K562 (cell line): ENCODE measurements around the gene FLII. TPM values are rescaled to one million over a fixed set of nuclear protein-coding genes. Genes with fewer than 3 reads are reported as not detected.

Source experiments
- CHCHD3 ChIP-seq: fragments of 250-450 bp; sonication (Bioruptor Pico); IDR thresholded peaks from 2 replicates; pipeline ENCODE4 v2.1.2; 2022; ENCODE audit warnings: mild to moderate bottlenecking
- COPS2 ChIP-seq: fragments of 450-650 bp; conservative IDR thresholded peaks from 2 replicates; pipeline ENCODE4 v1.6.1; 2016; ENCODE audit warnings: mild to moderate bottlenecking, moderate library complexity
- CTBP1 ChIP-seq: fragments of 450-650 bp; IDR thresholded peaks from 2 replicates; pipeline ENCODE4 v1.6.1; 2016; ENCODE audit warnings: borderline replicate concordance
- DACH1 ChIP-seq: fragments of 450-650 bp; IDR thresholded peaks from 2 replicates; pipeline ENCODE4 v1.6.1; 2018; ENCODE audit not compliant: partially characterized antibody
- EP400 ChIP-seq: fragments of 450-650 bp; IDR thresholded peaks from 2 replicates; pipeline ENCODE4 v1.6.1; 2017; ENCODE audit warnings: antibody characterized with exemption, mild to moderate bottlenecking, moderate library complexity
- GATAD2A ChIP-seq: fragments of 450-650 bp; IDR thresholded peaks from 2 replicates; pipeline ENCODE4 v1.6.1; 2017
- HCFC1 ChIP-seq: IDR thresholded peaks from 2 replicates; pipeline ENCODE4 v1.6.1; 2012; ENCODE audit warnings: low read depth, low read length, improper control_type of control experiment
- MTA3 ChIP-seq: fragments of 450-650 bp; formaldehyde crosslinking; IDR thresholded peaks from 2 replicates; pipeline ENCODE4 v1.6.1; 2017; ENCODE audit warnings: mild to moderate bottlenecking, borderline replicate concordance
- PCBP2 ChIP-seq: fragments of 200-400 bp; formaldehyde crosslinking; IDR thresholded peaks from 2 replicates; pipeline ENCODE4 v1.6.1; 2018; ENCODE audit warnings: low read length, low read depth, mild to moderate bottlenecking, moderate library complexity; ENCODE audit not compliant: poor library complexity, severe bottlenecking
- POLR2G ChIP-seq: fragments of 200-400 bp; formaldehyde crosslinking; IDR thresholded peaks from 2 replicates; pipeline ENCODE4 v1.6.1; 2017; ENCODE audit warnings: low read depth, mild to moderate bottlenecking, antibody characterized with exemption, low read length, moderate library complexity
- POLR3G ChIP-seq: IDR thresholded peaks from 2 replicates; pipeline ENCODE4 v1.6.1; 2011; ENCODE audit not compliant: insufficient read length, insufficient replicate concordance; ENCODE audit errors: extremely low read depth
- PRPF4 ChIP-seq: fragments of 200-400 bp; formaldehyde crosslinking; IDR thresholded peaks from one replicate; pipeline ENCODE4 v1.6.1; 2017; ENCODE audit warnings: low read length, low read depth, mild to moderate bottlenecking; ENCODE audit not compliant: insufficient read depth, poor library complexity, severe bottlenecking
- PTRF ChIP-seq: fragments of 450-650 bp; IDR thresholded peaks from 2 replicates; pipeline ENCODE4 v1.6.1; 2016; ENCODE audit warnings: mild to moderate bottlenecking, missing genetic modification characterization, missing compliant biosample characterization
- SFPQ ChIP-seq: fragments of 200-400 bp; formaldehyde crosslinking; IDR thresholded peaks from 2 replicates; pipeline ENCODE4 v1.6.1; 2017; ENCODE audit warnings: mild to moderate bottlenecking, low read depth, low read length, moderate library complexity
- SLC30A9 ChIP-seq: fragments of 250-450 bp; sonication (Bioruptor Pico); IDR thresholded peaks from 2 replicates; pipeline ENCODE4 v1.8.0; 2022; ENCODE audit warnings: mild to moderate bottlenecking, moderate library complexity
- TAF1 ChIP-seq: IDR thresholded peaks from 2 replicates; pipeline ENCODE4 v1.6.1; 2011; ENCODE audit warnings: mild to moderate bottlenecking, low read length, moderate library complexity; ENCODE audit not compliant: insufficient read depth, control insufficient read depth, severe bottlenecking; ENCODE audit errors: extremely low read depth
- ZBTB34 ChIP-seq: fragments of 250-450 bp; sonication (Bioruptor Pico); IDR thresholded peaks from 2 replicates; pipeline ENCODE4 v1.8.0; 2021; ENCODE audit warnings: mild to moderate bottlenecking, moderate library complexity
- ZBTB8A ChIP-seq: fragments of 450-650 bp; IDR thresholded peaks from 2 replicates; pipeline ENCODE4 v1.6.1; 2018; ENCODE audit warnings: mild to moderate bottlenecking, moderate library complexity; ENCODE audit not compliant: partially characterized antibody
- ZNF212 ChIP-seq: fragments of 450-650 bp; formaldehyde crosslinking; IDR thresholded peaks from 2 replicates; pipeline ENCODE4 v1.4.0; 2020; ENCODE audit warnings: mild to moderate bottlenecking
- ZNF436 ChIP-seq: fragments of 250-450, 450-650 bp; sonication (Bioruptor Pico); formaldehyde crosslinking; IDR thresholded peaks from 2 replicates; pipeline ENCODE4 v1.7.0; 2020; ENCODE audit warnings: mild to moderate bottlenecking
- ZNF717 ChIP-seq: fragments of 250-450 bp; sonication (Bioruptor Pico); IDR thresholded peaks from 2 replicates; pipeline ENCODE4 v1.5.0; 2021
- ZNF785 ChIP-seq: fragments of 250-450 bp; sonication (Bioruptor Pico); IDR thresholded peaks from 2 replicates; pipeline ENCODE4 v1.4.0; 2020; ENCODE audit warnings: mild to moderate bottlenecking
- polyA plus RNA-seq, 8 experiments: library from polyadenylated mRNA; depleted of rRNA in 4 of 8; stranded (reverse) in 5 of 8; unstranded in 3 of 8; fragments of >200 nt; fragmentation: Nextera tagmentation in 2 of 8; fragmentation: Illumina TruSeq in 1 of 8; extraction: Ambion mirVana in 2 of 8; extraction: Trizol in 1 of 8; gene quantifications; 2 replicates each; pipeline versions ENCODE4 v1.2.1 to v1.2.3, GENCODE V29; 2011 to 2014; ENCODE audit warnings: inconsistent platforms in 1 of 8, missing spikeins in 1 of 8
- total RNA-seq, 7 experiments: library from RNA; depleted of rRNA in 6 of 7; stranded (reverse); fragments of >200 nt in 6 of 7; fragmentation: Illumina TruSeq in 2 of 7; extraction: Trizol in 2 of 7; gene quantifications; 2 replicates each; pipeline versions ENCODE4 v1.2.1 to v1.2.3, GENCODE V29; 2011 to 2021; ENCODE audit warnings: low replicate concordance in 1 of 7

Gene FLII
- total and polyA plus RNA-seq, 9 of the 15 experiments (the other 6 are each of a cell fraction or from before 2014, with no cell fraction given), result 11.7 to 126 (median 82.5) TPM

GRCh38 chr17:18225121-18225641 lies 33.4 kb downstream of the FLII start, which contains the start of gene LLGL1 (continued):
- TF ChIP-seq HCFC1 (peak; percentile 91), ZBTB34 (no peak), ZNF717 (CRISPR knock-in tag) (no peak), DACH1 (no peak), PRPF4 (no peak), ZNF436 (CRISPR knock-in tag) (no peak), CHCHD3 (CRISPR knock-in tag) (no peak), ZNF785 (CRISPR knock-in tag) (no peak), POLR3G (no peak), TAF1 (no peak), ZBTB8A (no peak), EP400 (no peak), ZNF212 (CRISPR knock-in tag) (no peak), SLC30A9 (CRISPR knock-in tag) (no peak), MTA3 (no peak), POLR2G (peak; percentile 49), CTBP1 (peak; percentile 33; the same call in 1 of the 2 replicates), SFPQ (no peak), GATAD2A (no peak), PTRF (tag) (no peak), PCBP2 (no peak), COPS2 (no peak)
